Tibial nerve (tissue), 4 donors: Measurements from ENCODE around the gene GAREM1. TPM values are rescaled to one million over a fixed set of nuclear protein-coding genes. Genes with fewer than 3 reads are reported as not detected.

ENCODE experiments used
- DNase-seq, 2 donors: peaks; one replicate each; pipeline ENCODE4 v3.0.0-alpha.2; 2019; ENCODE audit warnings: low spot score in 2 of 2
- H3K27ac ChIP-seq, 4 donors: fragments of 200-600 bp; sonication (generic) in 3 of 4; one replicate each; pipeline ENCODE4 v1.5.1; 2017 to 2019; ENCODE audit warnings: mild to moderate bottlenecking in 1 of 4
- H3K27me3 ChIP-seq, 2 donors: fragments of 200-600 bp; sonication (generic) in 1 of 2; one replicate each; pipeline versions ENCODE4 v1.5.1 to v1.6.0; 2017 to 2019
- H3K36me3 ChIP-seq, 3 donors: fragments of 200-600 bp; sonication (generic); one replicate each; pipeline ENCODE4 v1.5.1; 2018 to 2019
- H3K4me1 ChIP-seq, 4 donors: fragments of 200-600 bp; sonication (generic) in 3 of 4; one replicate each; pipeline ENCODE4 v1.5.1; 2017 to 2019
- H3K4me3 ChIP-seq, 4 donors: fragments of 200-600 bp; sonication (generic) in 3 of 4; one replicate each; pipeline ENCODE4 v1.5.1; 2017 to 2019; ENCODE audit warnings: mild to moderate bottlenecking in 1 of 4, moderate library complexity in 1 of 4
- H3K9me3 ChIP-seq, 4 donors: fragments of 200-600 bp; sonication (generic) in 3 of 4; one replicate each; pipeline ENCODE4 v1.5.1; 2017 to 2019
- EP300 ChIP-seq, 2 donors: sonication (generic); formaldehyde crosslinking; IDR thresholded peaks; one replicate each; pipeline ENCODE4 v1.6.1; 2017; ENCODE audit warnings: antibody characterized with exemption in 2 of 2, mild to moderate bottlenecking in 1 of 2
- POLR2A ChIP-seq, 2 donors: fragments of 450-650 bp; IDR thresholded peaks; one replicate each; pipeline ENCODE4 v1.6.1; 2017; ENCODE audit warnings: antibody characterized with exemption in 2 of 2, mild to moderate bottlenecking in 2 of 2, moderate library complexity in 2 of 2
- WGBS, 2 donors: methylation state at CpG; one replicate each; pipeline ENCODE4 v1.1.5; 2018; 5-methylcytosine and 5-hydroxymethylcytosine counted together
- total RNA-seq, 4 donors: library from RNA; depleted of rRNA; stranded (reverse); fragments of >200 nt; gene quantifications; one replicate each; pipeline ENCODE4 v1.1.0, GENCODE V29; 2016
- TF ChIP-seq, protein P1 (sequence below), 5 experiments: fragments of 200-600 bp in 3 of 5; fragments of 450-650 bp in 2 of 5; sonication (generic) in 3 of 5; IDR thresholded peaks; one replicate each; pipeline ENCODE4 v1.5.1; 2016 to 2019; ENCODE audit warnings: antibody characterized with exemption in 5 of 5, mild to moderate bottlenecking in 3 of 5, moderate library complexity in 2 of 5

Gene GAREM1
- total RNA-seq, 4 donors from 2014 or later = 25.1 to 33.0 (median 30.7) TPM

DNA sequence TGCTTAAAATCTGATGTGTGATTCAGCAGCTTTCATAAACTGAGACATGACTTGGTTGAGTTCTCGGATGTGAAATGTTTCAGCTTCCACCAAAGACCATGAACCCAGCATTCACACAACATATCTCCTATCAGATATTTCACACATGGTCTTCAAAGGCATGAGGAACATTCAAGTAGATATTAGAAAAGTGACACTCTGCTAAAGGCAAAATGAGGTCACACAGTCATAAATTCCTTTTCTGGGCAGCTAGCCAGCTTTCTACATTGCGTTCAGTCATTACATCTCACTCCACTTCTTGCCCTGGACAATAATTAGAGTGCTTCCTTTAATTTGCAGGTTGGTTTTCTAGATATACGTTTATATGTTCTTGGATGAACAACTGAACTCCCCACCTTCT, 96.7 kb downstream of the GAREM1 start:
- H3K27me3 ChIP-seq = no peaks in the 10 kb centered on the region
- H3K27ac ChIP-seq = peak overlapping the region in 2 of 4 donors; percentile 10 to 22
- TF ChIP-seq, protein P1, sequence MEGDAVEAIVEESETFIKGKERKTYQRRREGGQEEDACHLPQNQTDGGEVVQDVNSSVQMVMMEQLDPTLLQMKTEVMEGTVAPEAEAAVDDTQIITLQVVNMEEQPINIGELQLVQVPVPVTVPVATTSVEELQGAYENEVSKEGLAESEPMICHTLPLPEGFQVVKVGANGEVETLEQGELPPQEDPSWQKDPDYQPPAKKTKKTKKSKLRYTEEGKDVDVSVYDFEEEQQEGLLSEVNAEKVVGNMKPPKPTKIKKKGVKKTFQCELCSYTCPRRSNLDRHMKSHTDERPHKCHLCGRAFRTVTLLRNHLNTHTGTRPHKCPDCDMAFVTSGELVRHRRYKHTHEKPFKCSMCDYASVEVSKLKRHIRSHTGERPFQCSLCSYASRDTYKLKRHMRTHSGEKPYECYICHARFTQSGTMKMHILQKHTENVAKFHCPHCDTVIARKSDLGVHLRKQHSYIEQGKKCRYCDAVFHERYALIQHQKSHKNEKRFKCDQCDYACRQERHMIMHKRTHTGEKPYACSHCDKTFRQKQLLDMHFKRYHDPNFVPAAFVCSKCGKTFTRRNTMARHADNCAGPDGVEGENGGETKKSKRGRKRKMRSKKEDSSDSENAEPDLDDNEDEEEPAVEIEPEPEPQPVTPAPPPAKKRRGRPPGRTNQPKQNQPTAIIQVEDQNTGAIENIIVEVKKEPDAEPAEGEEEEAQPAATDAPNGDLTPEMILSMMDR (IDR thresholded peaks at IDR 0.05) = no peak
- TF ChIP-seq POLR2A (IDR thresholded peaks at IDR 0.05) = no peak
- no peak for TF ChIP-seq EP300 (IDR thresholded peaks at IDR 0.05)
- no peaks in the 10 kb centered on the region for H3K36me3 ChIP-seq
- H3K4me1 ChIP-seq = peaks cover 0 to 36% (median 5%) of the 10 kb centered on the region in 4 donors
- WGBS, 2 donors = 34 to 37% methylated on average over 3 of the region's 3 CpGs
- H3K4me3 ChIP-seq = no peak overlapping the region
- no peak for DNase-seq
- H3K9me3 ChIP-seq = no peaks in the 10 kb centered on the region

DNA sequence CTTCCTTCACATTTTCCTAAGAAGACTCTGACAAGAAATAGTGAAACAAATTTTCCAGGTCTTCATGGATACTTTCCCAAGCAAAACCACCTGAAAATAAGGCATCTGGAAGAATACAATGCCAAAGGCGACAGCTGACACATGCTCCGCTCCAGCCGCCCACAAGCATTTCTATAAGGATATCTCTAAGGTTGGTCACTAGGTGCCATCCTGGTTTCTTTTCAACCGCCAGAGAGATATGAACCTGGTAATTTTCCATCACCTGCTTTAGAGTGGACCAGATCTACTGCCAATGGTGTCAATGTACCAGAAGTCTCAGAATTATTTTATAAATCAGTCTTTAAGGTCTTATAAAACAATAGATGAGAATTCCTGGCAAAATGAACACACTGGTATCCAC, 97.2 kb downstream of the GAREM1 start:
- Histone ChIP-seq H3K27me3 (no peaks in the 10 kb centered on the region), H3K9me3 (no peaks in the 10 kb centered on the region), H3K4me1 (peaks cover 0 to 31% (median 7%) of the 10 kb centered on the region in 4 donors), H3K36me3 (no peaks in the 10 kb centered on the region), H3K27ac (peak overlapping the region in 2 of 4 donors; percentile 7 to 39), H3K4me3 (no peak overlapping the region)
- 93 to 100% methylated on average over 4 of the region's 4 CpGs for WGBS, 2 donors
- TF ChIP-seq EP300 (IDR thresholded peaks at IDR 0.05) (no peak), POLR2A (IDR thresholded peaks at IDR 0.05) (no peak)
- TF ChIP-seq, protein P1 (IDR thresholded peaks at IDR 0.05) = no peak
- no peak for DNase-seq

DNA sequence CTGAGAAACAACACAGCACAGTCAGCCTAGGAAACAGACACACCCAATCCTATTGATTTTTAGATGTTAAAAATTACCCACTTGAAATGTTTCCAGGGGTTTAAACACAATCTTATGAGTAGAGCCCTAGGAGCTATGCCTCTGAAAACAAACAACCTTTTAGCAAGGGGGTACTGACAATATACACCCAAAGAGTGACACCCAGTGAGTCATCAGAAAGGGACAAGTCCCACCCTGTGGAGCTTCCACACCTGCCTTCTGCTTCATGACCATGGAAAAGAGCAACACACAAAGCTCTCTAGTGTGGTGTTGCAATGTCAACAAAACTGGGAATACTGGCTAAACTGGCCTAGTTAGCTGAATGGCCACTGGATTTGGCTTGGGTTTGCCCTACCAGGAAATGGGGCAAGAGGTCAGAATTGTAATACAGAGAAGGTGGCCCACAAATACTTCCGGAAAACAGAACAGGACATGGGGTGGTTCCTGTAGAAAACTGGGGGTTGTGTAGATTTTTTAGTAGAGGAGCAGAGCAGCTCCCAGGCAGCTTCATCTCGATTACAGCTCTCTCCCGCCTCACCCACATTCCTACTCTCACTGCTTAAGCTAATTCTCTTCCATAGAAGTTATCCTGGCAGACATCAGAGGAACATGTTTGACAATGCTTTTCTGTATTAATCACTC, 98.2 kb downstream of the GAREM1 start:
- WGBS, 2 donors = 65 to 66% methylated on average over 3 of the region's 3 CpGs

DNA sequence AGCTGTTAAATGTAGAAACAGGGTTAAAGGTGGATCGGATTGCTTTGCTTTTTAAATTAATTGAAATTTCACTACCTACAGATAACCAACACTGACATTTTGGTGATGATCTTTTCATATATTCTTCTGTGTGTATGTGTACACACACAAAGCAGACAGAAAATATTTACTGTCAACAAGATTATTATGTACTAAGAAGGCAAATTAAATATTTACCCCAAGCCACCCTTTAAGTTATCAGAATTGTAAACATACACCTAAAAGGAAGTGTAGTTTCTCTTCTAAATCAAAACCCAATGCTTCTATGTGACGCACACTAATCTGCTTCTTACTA, 98.7 kb downstream of the GAREM1 start:
- H3K36me3 ChIP-seq = no peaks in the 10 kb centered on the region
- WGBS, 2 donors = 32 to 43% methylated on average over 2 of the region's 2 CpGs
- H3K9me3 ChIP-seq = no peaks in the 10 kb centered on the region
- peak overlapping the region in 3 of 4 donors; percentile 20 to 68 (median 39) for H3K27ac ChIP-seq
- DNase-seq = no peak
- H3K27me3 ChIP-seq = no peaks in the 10 kb centered on the region
- peaks cover 0 to 45% (median 13%) of the 10 kb centered on the region in 4 donors for H3K4me1 ChIP-seq
- H3K4me3 ChIP-seq = no peak overlapping the region
- TF ChIP-seq EP300 (IDR thresholded peaks at IDR 0.05) (no peak), POLR2A (IDR thresholded peaks at IDR 0.05) (no peak)
- TF ChIP-seq, protein P1 (IDR thresholded peaks at IDR 0.05) = no peak

More for the DNA sequence above, 98.2 kb downstream of the GAREM1 start:
- DNase-seq = no peak
- TF ChIP-seq, protein P1 (IDR thresholded peaks at IDR 0.05) = no peak
- TF ChIP-seq POLR2A (IDR thresholded peaks at IDR 0.05) (no peak), EP300 (IDR thresholded peaks at IDR 0.05) (peak in 1 of 2 donors; percentile 31)
- H3K4me1 ChIP-seq = peaks cover 0 to 39% (median 13%) of the 10 kb centered on the region in 4 donors
- no peaks in the 10 kb centered on the region for H3K27me3 ChIP-seq
- no peaks in the 10 kb centered on the region for H3K36me3 ChIP-seq
- peak overlapping the region in 3 of 4 donors; percentile 20 to 68 (median 39) for H3K27ac ChIP-seq
- no peak overlapping the region for H3K4me3 ChIP-seq
- H3K9me3 ChIP-seq = no peaks in the 10 kb centered on the region

DNA sequence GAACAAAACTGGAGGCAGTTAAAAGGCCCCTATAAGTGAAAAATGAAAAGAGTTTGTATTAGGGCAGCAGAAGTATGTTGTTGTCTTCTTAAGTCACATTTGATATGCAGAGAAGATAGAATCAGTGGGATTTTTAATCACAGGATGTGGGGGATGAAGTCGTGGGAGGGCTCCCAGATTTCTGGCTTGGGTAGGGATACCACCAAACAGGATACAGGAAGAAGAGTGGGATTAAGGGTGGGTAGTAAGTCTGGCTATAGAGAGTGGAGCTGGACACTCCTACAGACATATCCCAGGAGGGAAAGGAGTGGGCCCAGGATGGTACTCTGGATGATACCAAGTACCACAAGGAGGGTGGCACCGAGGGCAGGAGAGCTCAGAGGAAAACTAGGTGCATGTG, 99.3 kb downstream of the GAREM1 start:
- TF ChIP-seq EP300 (IDR thresholded peaks at IDR 0.05) (no peak), POLR2A (IDR thresholded peaks at IDR 0.05) (no peak)
- TF ChIP-seq, protein P1 (IDR thresholded peaks at IDR 0.05) = no peak
- peaks cover 0 to 51% (median 13%) of the 10 kb centered on the region in 4 donors for H3K4me1 ChIP-seq
- WGBS, 2 donors = 79 to 84% methylated on average over 2 of the region's 2 CpGs
- DNase-seq = no peak
- H3K36me3 ChIP-seq = no peaks in the 10 kb centered on the region
- H3K9me3 ChIP-seq = no peaks in the 10 kb centered on the region
- no peaks in the 10 kb centered on the region for H3K27me3 ChIP-seq
- H3K4me3 ChIP-seq = no peak overlapping the region
- H3K27ac ChIP-seq = peak overlapping the region in 3 of 4 donors; percentile 20 to 68 (median 39)
